Tibial artery (tissue), 4 donors: ENCODE results near the gene IFI44.

ENCODE experiments used
- DNase-seq, 2 donors: peaks; one replicate each; pipeline ENCODE4 v3.0.0-alpha.2; 2019
- H3K27ac ChIP-seq, 2 donors: fragments of 200-600 bp; sonication (generic) in 1 of 2; 1 replicate in 1 of 2; 2 replicates in 1 of 2; pipeline ENCODE4 v1.5.1; 2018 to 2019; ENCODE audit warnings: mild to moderate bottlenecking in 1 of 2
- H3K27me3 ChIP-seq, 2 donors: fragments of 200-600 bp; sonication (generic) in 1 of 2; one replicate each; pipeline versions ENCODE4 v1.5.1 to v1.6.0; 2016 to 2019
- H3K36me3 ChIP-seq, 3 donors: fragments of 200-600 bp; sonication (generic) in 2 of 3; one replicate each; pipeline ENCODE4 v1.5.1; 2016 to 2019; ENCODE audit warnings: mild to moderate bottlenecking in 2 of 3
- H3K4me1 ChIP-seq, 4 donors: fragments of 200-600 bp; sonication (generic) in 2 of 4; 1 replicate in 3 of 4; 2 replicates in 1 of 4; pipeline ENCODE4 v1.5.1; 2016 to 2019
- H3K4me3 ChIP-seq, 2 donors: fragments of 200-600 bp; sonication (generic) in 1 of 2; 1 replicate in 1 of 2; 2 replicates in 1 of 2; pipeline ENCODE4 v1.5.1; 2018 to 2019; ENCODE audit warnings: mild to moderate bottlenecking in 2 of 2
- H3K9me3 ChIP-seq, 3 donors: fragments of 200-600 bp; sonication (generic) in 1 of 3; one replicate each; pipeline ENCODE4 v1.5.1; 2016 to 2019
- intact Hi-C: fragments of 100-400 bp; cut with DNase I; formaldehyde crosslinking; loops from one replicate; pipeline ENCODE4 v1.15.0; 2023; ENCODE audit warnings: low total_unique reads
- TF ChIP-seq, protein P1 (sequence below), 2 experiments: fragments of 200-600 bp in 1 of 2; fragments of 450-650 bp in 1 of 2; IDR thresholded peaks; one replicate each; pipeline ENCODE4 v1.5.1; 2017 to 2019; ENCODE audit warnings: antibody characterized with exemption in 2 of 2, mild to moderate bottlenecking in 1 of 2, moderate library complexity in 1 of 2

IFI44 gene

DNA sequence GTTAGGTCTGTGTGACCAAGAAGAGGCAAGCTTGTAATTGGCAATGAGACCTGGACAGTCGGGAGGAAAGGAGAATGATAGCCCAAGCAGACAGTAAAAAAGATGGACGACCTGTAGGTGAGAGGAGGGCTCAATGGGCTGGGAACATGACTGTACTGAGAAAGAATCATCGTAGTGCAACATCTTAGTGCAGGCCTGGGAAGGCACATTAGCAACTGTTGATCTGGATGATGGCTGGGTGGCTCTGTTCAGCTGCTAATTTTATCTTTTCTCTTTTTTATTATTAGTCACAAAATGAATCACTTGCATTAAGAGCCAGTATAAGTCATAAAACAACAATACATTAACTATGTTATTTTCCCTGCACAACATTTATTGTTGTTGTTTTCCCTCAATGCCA is 32.9 kb downstream of the IFI44 start:
- TF ChIP-seq, protein P1, sequence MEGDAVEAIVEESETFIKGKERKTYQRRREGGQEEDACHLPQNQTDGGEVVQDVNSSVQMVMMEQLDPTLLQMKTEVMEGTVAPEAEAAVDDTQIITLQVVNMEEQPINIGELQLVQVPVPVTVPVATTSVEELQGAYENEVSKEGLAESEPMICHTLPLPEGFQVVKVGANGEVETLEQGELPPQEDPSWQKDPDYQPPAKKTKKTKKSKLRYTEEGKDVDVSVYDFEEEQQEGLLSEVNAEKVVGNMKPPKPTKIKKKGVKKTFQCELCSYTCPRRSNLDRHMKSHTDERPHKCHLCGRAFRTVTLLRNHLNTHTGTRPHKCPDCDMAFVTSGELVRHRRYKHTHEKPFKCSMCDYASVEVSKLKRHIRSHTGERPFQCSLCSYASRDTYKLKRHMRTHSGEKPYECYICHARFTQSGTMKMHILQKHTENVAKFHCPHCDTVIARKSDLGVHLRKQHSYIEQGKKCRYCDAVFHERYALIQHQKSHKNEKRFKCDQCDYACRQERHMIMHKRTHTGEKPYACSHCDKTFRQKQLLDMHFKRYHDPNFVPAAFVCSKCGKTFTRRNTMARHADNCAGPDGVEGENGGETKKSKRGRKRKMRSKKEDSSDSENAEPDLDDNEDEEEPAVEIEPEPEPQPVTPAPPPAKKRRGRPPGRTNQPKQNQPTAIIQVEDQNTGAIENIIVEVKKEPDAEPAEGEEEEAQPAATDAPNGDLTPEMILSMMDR (IDR thresholded peaks at IDR 0.05), result no peak
- intact Hi-C loops, result no loop called here
- H3K4me1 ChIP-seq, result no peaks in the 10 kb centered on the region
- H3K27me3 ChIP-seq, result no peaks in the 10 kb centered on the region
- H3K36me3 ChIP-seq, result no peaks in the 10 kb centered on the region
- H3K9me3 ChIP-seq, result no peaks in the 10 kb centered on the region
- H3K4me3 ChIP-seq, result no peak overlapping the region
- DNase-seq, result no peak
- no peak overlapping the region for H3K27ac ChIP-seq

DNA sequence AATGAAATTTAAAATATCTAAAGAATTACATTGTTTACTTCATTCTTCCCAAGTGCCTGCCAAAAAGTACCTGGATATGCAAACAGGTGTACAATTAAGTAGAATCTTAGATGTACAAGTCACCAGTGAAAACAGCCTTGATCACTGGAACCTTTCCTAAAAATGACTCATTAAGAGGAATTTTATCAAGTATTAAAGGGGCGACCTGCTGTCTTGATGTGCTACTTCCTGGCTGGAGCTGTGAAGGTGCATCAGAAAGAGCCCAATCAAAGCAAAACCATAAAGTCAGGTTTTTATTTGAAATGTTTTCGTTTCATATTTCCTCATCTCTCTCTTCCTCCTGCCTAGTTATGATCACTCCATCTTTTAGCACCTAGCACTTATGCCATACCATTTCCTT is 33.4 kb downstream of the IFI44 start:
- intact Hi-C loops, result no loop called here
- H3K4me3 ChIP-seq, result no peak overlapping the region
- H3K27me3 ChIP-seq, result no peaks in the 10 kb centered on the region
- H3K36me3 ChIP-seq, result no peaks in the 10 kb centered on the region
- H3K9me3 ChIP-seq, result no peaks in the 10 kb centered on the region
- H3K4me1 ChIP-seq, result no peaks in the 10 kb centered on the region
- no peak for DNase-seq
- TF ChIP-seq, protein P1 (IDR thresholded peaks at IDR 0.05), result no peak
- H3K27ac ChIP-seq, result no peak overlapping the region

DNA sequence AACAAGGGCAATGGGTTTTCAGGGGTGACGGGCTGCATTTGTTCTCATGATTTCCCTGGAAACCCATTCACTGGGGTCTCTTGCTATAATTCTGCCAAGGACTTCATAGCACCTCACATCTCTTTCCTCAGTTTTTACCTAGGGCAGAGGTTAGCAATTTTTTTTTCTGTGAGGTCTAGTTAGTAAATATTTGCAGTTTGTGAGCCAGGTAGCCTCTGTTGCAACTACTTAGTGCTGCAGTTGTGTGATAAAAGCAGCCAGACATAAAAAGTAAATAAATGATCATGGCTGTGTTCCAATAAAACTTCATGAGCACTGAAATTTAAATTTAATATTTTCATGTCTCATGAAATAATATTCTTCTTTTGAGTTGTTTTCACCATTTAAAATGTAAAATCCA is 37.7 kb downstream of the IFI44 start:
- DNase-seq, result no peak
- Histone ChIP-seq H3K27me3 (no peaks in the 10 kb centered on the region), H3K9me3 (no peaks in the 10 kb centered on the region), H3K4me3 (no peak overlapping the region), H3K27ac (no peak overlapping the region), H3K36me3 (no peaks in the 10 kb centered on the region), H3K4me1 (no peaks in the 10 kb centered on the region)
- intact Hi-C loops, result no loop called here
- TF ChIP-seq, protein P1 (IDR thresholded peaks at IDR 0.05), result no peak

DNA sequence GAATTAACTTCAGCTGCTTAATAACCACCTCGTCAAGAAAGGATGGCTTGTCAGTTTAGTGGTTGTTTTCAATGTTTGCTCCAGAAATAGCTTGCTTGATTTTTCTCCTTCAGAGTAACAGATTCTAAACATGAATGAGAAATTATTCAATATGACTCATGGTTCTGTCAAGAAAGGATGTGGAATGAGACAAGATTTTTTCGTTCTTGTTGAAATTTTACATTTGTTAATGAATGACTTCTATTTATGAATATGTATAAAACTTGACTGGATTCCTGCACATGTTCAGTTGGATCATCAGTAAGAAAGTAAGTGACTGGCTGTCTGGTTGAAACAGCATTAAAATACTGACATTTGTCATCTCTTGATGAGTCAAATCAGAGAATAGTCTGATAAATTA is 38.3 kb downstream of the IFI44 start:
- no peaks in the 10 kb centered on the region for H3K27me3 ChIP-seq
- no peaks in the 10 kb centered on the region for H3K9me3 ChIP-seq
- no peaks in the 10 kb centered on the region for H3K4me1 ChIP-seq
- intact Hi-C loops, result no loop called here
- no peak for DNase-seq
- no peak overlapping the region for H3K27ac ChIP-seq
- H3K36me3 ChIP-seq, result no peaks in the 10 kb centered on the region
- TF ChIP-seq, protein P1 (IDR thresholded peaks at IDR 0.05), result no peak
- no peak overlapping the region for H3K4me3 ChIP-seq

DNA sequence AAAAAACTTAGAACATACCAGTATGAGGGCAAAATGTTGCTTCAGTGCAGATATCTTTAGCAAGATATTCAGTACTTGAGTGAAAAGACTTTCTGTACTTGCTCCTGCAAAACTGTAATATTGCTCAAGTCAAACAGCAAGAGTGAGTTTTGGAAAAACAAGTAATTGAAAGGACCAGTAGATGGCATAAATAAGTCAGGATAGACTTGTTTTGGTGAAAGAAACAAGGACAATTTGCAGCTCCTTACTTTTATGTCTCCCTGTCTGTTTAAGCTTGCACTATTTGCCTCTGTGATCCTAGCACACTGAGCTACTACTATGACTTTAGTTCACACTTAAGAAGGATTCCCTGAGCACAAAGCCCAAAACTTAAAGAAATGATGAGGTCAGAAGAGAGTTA is 39.1 kb downstream of the IFI44 start:
- no peak for DNase-seq
- intact Hi-C loops, result no loop called here
- H3K4me3 ChIP-seq, result no peak overlapping the region
- H3K9me3 ChIP-seq, result no peaks in the 10 kb centered on the region
- H3K36me3 ChIP-seq, result no peaks in the 10 kb centered on the region
- H3K4me1 ChIP-seq, result no peaks in the 10 kb centered on the region
- no peaks in the 10 kb centered on the region for H3K27me3 ChIP-seq
- H3K27ac ChIP-seq, result no peak overlapping the region
- TF ChIP-seq, protein P1 (IDR thresholded peaks at IDR 0.05), result no peak

DNA sequence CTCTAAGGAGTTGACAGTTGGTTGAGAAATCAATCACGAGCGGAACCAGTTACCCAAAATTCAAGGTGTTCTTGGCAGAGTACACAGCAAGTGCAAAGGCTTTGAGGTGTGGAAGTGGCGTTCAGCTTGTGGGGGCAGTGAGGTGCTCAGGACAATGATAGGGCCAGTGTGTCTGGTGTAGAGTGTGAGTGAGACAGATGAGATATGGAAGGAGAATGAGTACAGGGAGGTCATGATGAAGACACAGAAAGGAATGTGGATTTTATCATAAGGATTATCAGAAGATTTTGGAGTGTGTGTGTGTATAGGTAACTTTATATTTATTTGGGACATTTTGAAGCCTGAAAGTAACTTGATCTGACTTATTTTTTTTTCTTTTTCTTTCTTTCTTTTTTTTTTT is 40.9 kb downstream of the IFI44 start:
- no peak for DNase-seq
- Histone ChIP-seq H3K9me3 (no peaks in the 10 kb centered on the region), H3K27ac (no peak overlapping the region), H3K36me3 (no peaks in the 10 kb centered on the region), H3K4me1 (no peaks in the 10 kb centered on the region), H3K27me3 (no peaks in the 10 kb centered on the region), H3K4me3 (no peak overlapping the region)
- TF ChIP-seq, protein P1 (IDR thresholded peaks at IDR 0.05), result no peak
- intact Hi-C loops, result no loop called here
